ENCODE measurements around the gene FRMPD4.

The FRMPD4 gene

DNA sequence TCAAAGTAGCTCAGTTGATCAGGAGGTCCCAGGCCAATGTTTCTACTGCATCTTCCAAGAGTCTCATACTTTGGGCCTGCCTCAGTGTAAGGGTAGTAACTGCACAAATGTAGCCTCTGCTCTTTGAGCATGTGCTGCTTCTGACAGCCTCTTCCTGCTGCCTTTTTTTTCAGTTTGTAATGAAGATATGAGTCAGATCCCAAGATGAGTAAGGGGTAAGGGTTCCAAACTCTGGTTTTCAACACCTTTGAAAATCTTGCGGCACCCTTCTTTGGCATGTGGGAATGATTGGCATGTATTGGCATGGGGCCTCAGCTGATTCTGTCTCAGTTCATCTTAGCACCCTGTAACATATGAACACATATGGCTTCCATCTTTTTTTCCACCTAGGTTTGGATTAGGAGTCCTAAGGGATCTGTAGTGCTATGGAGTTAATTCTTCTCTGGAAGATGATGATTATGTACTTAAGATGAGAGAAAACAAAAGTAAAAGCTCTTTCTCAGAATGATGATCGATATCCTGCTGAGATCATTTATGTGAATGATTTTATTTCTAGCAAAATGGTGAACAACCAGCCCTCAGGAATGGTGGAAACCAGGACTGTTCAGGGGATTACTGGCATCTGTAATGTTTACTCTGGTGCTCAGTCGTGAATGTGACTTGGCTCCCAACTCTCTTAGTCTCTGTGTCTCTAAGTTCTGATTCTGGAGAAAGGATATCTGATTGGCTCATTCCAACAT lies 534.3 kb downstream of the FRMPD4 start:
- no peak for DNase-seq (ENCODE audit: low spot score)

DNA sequence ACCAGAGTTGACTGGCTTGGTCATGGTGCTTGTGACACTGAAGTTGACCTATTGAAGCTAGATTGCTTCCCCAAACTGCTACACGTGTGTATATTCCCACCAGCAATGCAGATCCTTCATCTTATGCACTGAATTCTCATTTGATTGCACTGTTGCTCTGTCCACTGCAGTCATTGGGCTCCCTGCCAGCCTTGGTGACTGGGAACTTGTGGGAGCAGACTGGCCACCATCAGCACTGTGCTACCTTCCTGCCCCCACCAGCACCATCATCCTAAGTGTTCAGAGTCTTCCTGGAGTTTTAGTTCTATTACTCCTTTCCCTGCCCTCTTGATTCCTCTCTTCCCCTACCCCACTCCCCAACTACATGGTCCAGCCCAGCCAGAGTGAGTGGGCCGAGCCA lies 535.2 kb downstream of the FRMPD4 start:
- DNase-seq (ENCODE audit: low spot score), result no peak

DNA sequence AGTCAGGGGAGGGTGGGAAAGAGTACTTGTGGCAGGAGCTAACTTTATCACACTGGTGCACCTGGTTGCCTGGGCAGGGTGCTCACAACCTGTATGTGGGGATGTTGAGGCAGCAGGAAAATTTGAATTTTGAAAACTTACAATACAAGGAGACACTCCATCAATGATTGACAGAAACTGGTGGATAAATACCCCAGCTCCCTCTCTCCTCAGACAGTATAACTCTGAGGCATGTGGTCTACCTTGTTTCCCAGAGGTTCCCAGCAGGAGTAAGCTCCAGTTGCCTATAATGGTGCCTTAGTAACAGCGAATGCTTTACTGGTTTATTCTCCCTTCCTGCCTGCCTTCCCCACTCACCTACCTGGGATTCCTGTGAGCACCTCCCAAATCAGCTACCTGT lies 541.2 kb downstream of the FRMPD4 start:
- no peak for DNase-seq (ENCODE audit: low spot score)

DNA sequence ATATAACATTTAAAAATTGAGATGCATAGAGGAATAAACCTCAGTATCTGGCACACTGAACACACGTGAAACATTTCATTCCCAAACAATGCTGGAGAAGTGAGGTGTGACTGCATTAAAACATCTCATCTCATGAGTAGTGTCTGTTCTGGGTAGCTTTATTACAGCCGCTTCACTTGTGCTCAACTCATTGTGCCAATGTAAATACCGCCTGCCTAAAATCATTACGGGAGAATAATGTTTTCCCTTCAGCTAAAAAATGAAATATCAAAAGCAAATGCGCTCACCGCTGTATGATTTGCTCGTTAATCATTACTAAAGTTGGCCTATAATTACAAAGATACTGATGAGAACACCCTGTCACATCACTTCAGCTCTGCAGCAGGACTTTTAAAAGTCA lies 542.8 kb downstream of the FRMPD4 start:
- DNase-seq (ENCODE audit: low spot score), result no peak

DNA sequence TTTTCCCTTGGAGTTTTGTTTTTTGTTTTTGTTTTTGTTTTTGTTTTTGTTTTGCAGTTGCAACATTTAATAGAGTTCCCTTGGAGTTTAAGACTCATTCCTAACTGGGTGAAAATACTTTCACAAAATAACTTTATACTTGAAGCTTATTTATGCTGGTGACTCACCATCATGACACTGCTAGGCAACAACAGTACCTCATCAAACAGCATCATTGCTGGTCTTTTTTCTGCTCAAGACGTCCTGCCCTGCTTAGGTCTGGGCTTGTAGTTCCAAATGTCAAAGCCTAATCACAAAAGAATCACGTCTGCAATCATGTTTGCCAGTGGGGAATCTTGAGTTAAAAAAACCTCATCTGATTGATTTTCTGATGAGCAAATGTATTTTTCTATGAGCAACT lies 547.3 kb downstream of the FRMPD4 start:
- DNase-seq (ENCODE audit: low spot score), result no peak

DNA sequence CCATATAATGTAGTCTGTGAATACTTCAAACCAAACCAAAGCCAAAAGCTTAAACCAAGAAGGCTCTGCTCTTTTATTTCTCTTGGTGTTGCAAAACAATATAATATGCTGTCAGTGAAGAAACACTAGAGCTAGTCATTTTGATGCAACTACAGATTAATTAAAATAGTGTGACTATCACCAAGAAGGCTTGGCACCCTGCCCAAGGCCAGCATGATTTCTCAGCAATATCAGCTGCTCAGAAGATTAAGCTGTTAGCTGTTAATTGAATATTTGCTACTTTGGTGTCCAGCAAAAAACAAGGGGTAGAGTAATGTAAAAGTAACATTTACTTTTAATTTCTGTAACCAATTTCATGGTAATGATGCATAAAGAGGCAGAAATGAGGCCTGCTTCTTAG lies 548.1 kb downstream of the FRMPD4 start:
- DNase-seq (ENCODE audit: low spot score), result no peak

DNA sequence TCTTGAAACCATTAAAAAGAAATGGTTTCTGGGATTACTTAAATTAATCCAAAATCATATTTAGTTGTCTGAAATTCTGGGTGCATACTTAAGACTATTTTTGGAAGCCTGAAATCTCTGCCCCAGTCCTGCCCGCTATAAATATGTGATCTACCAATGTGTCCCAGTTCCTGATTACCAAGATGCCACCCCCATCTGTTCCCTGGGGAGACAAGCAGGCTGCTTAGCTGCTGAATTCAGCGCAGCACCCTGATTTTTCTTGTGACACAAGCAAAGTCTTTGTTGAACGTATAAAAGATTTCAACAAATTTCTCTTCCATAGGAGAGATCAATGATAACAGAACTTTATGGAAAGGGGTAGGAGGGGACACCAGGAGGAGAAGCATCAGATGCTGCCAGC lies 552.4 kb downstream of the FRMPD4 start:
- DNase-seq (ENCODE audit: low spot score), result no peak

DNA sequence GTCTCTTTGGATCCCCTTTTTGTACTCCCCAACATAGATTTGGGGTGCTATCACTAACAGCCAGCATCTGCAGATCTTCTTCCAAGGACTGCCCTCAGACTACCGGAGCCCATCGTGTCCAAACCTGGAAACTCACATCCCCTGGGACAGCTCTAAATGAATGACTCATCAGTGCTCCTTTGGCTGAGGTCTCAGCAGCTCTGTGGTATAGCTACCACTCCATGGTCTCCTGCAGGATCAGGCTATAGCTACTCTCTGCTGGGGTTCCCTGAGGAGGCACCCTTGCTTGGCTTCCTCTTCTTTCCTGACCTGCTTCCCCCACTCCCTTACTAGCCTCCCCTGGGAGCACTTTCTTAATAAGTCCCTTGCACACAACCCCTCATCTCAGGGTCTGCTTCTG lies 555.5 kb downstream of the FRMPD4 start:
- no peak for DNase-seq (ENCODE audit: low spot score)

DNA sequence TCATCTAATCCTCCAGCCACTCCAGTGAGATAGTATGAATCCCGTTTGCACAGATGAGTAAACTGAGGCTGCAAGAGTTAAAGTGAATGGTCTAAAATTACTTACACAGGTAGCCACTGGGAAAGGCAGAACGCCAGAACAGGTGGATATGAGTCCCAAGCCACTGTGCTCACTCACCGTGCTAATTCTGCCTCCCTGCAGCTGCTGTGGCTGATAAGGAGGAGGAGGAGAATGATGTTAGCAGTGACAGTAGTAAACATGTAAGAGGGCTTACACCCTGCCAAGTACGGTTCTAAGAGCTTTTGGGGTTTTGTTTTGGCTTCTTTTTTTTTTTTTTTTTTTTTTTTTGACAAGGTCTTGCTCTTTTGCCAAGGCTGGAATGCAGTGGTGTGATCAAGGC lies 562.5 kb downstream of the FRMPD4 start:
- DNase-seq (ENCODE audit: low spot score), result no peak

DNA sequence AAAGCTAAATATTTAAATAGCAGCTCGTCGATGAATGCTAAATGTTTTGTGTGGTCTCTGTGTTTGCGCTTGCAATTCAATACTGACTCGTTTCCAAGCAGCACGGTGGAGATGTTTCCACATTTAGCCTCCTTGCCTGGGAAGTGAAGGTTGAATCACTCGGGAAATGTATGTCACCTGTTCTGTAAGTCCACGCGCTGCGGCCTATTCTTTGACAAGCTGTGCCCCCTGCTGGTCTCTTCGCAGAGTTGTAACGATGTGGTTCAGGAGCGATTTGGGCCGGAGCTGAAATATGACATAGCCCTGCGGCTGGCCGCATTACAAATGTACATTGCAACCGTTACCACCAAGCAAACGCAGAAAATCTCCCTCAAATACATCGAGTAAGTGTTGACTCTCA lies 563.4 kb downstream of the FRMPD4 start:
- no peak for DNase-seq (ENCODE audit: low spot score)

DNA sequence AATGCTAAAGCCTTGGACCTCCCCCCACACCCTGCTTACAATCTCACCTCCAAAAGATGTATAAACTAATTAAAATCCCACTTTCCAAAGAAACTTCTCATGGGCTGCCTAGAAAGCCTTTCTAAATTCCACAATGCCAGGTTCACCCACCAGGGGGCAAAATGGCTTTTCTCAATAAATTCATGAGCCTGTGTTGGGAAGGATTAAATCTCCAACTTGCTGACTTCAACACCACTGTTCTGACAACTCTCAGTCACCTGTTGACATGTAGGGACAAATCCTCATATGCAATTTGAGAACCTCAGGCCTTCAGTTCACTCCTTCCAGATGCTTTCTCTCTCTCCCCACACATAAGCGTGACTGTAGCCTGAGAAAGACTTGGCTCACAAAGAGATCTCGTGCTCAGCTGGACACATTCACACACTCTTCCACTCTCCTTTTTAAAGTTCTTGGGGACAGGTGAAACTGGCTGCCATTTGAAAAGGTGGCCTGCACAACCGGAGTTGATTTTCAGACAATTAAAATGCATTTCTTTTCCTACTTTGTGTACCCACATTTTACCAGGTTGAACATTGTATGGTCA lies 564.3 kb downstream of the FRMPD4 start:
- DNase-seq (ENCODE audit: low spot score), result no peak

DNA sequence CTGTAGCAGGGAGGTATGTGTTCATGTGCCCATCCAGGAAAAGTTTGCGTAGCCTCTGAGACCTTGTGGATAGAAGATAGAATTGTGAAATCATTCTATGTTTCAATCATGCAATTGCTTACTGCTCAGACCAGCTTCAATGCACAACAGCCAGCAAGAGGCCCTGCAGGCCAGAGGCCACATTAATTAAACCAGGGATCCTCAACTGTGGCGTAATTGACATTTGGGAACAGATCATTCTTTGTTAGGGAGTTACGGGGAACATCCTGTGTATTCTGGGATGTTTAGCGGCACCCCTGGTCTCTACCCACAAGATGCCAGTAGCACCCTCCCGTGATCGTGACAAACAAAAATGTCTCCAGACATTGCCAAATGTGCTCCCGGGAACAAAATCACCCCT lies 566.4 kb downstream of the FRMPD4 start:
- no peak for DNase-seq (ENCODE audit: low spot score)

DNA sequence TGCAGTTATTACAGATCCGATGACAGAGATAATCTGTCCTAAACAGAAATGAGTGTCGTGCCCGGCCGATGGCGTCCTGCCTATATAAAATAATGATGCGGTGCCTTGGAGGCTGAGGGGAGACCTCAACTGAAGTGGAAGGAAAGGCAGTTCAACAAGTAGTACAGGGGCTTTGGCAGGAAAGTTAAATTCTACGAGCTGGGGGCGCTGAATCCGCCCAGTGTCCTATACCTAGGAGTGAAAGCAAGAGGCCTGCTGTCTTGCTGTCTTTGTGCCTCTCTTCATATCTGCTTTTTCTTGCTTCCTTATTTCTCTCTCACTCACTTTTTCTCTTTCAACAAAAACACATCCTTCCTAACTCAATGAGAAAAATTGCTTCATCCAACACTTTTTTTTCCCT lies 570.8 kb downstream of the FRMPD4 start:
- no peak for DNase-seq (ENCODE audit: low spot score)

DNA sequence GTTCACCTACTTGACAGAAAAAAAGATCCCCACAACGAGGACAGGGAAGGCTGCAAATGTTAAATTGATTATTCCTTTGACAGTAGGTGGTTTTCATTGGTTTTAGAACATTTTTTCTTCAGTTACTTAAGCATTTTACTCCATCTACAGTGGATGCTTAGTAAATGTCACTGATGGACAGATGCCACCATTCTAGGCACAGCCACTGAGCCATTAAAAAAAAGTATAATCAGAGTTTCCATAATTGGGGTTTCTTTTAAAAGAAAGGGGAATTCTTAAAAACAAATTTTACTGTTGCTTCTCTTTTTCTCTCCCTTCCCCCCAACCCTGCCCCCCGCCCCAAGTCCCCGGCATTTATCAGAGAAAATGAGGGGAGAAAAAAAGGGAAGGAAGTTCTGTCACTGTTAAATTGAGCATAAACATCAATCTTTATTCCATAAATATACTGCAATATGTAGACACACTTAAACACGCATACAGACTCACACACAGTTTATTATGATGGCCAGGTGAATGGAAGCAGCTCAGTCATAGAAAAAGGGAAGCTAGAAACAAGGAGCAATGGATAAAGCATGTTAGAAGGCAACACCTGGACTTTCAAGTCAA lies 573.3 kb downstream of the FRMPD4 start:
- DNase-seq (ENCODE audit: low spot score), result no peak

DNA sequence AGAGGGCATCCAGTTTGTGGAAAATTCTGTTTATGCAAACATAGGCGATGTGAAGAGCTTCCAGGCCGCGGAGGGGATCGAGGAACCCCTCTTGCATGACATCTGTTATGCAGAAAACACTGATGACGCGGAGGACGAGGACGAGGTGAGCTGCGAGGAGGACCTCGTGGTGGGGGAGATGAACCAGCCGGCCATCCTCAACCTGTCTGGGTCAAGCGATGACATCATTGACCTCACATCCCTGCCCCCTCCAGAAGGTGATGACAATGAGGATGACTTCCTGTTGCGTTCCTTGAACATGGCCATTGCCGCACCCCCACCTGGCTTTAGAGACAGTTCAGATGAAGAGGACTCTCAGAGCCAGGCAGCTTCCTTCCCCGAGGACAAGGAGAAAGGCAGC lies 578.3 kb downstream of the FRMPD4 start:
- no peak for DNase-seq (ENCODE audit: low spot score)

DNA sequence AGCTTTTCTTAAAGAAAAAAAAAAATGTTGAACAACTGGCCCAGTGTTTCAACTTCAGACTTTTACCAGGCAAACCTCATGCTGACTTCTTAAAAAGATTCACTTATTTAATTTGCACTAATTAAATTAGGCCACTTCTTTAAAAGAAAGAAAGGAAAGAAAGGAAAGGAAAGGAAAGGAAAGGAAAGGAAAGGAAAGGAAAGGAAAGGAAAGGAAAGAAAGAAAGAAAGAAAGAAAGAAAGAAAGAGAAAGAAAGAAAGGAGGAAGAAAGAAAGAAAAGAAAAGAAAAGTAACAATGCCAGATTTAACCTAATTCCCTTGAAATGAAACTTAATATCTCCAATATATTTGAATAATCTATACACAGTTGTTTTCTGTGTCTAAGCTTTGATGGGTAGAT lies 581.6 kb downstream of the FRMPD4 start:
- no peak for DNase-seq (ENCODE audit: low spot score)

DNA sequence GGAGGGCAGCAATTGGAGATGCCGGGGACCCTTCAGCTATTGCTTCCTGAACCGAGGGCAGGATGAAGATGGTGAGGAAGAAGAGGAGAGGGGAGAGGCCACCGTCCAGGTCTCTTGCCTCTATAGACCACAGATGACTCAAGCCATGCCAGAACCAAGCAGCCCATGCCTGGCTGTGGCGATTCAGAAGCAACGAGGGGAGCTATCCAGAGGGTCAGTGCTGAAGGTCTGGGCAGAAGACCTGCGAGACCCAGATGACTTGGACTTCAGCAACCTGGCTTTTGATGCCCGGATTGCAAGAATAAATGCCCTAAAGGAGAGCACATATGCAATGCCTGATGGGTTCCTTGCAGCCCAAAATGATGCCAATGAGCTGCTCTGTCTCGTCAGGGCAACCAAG lies 582.8 kb downstream of the FRMPD4 start:
- no peak for DNase-seq (ENCODE audit: low spot score)

DNA sequence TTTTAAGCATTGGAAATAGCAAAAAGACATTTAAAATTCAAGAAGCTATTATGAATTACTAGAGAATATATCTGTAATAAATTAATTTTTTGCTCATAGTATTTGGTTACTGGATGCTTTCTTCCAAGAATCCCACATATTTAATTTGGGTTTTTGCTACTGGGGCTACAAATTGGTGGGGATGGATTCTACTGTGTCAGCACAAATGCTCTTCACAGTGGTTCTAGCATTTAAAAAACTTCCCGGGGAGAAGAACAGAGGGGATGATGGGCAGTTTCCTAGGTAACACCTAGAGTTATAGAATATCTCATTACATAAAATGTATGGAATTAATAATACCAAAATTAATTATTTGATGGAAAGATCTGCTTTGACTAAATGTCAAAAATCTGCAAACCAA lies 584.0 kb downstream of the FRMPD4 start:
- no peak for DNase-seq (ENCODE audit: low spot score)

DNA sequence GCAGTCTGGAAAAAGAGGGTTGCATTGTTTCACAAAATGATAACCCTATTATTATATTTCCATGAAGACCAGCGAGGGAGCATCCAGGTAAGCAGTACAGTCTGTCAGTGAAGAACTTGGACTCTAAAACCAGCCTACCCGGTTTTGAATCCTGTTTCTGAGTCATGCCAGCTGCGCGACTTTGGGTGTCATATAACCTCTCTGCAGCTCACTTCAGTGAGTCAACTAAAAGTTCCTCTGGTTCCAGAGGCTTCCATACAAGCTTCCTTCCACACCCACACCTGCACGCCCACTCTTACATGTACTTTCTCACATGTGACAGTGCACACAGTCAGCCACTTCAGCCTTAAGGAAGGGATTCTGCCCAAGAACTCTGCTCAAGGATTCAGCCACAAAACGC lies 603.1 kb downstream of the FRMPD4 start:
- DNase-seq (ENCODE audit: low spot score), result no peak

DNA sequence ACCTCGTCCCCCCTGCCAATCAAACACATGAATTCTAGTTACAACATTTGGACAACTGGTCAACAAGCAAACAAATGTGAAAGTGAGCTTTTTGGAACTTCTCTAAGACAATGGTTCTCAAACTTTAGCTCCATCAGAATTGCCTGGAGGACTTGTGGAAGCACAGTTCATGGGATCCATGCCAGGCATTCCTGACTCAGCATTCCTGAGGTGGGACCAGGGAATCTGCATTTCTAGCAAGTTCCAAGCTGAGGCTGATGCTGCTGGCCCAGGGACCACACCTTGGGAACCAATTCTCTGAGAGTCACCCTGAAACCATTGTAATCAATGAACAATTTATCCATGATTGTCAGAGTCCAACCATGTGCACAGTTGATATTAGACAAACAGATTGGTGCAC lies 609.2 kb downstream of the FRMPD4 start:
- no peak for DNase-seq (ENCODE audit: low spot score)

DNA sequence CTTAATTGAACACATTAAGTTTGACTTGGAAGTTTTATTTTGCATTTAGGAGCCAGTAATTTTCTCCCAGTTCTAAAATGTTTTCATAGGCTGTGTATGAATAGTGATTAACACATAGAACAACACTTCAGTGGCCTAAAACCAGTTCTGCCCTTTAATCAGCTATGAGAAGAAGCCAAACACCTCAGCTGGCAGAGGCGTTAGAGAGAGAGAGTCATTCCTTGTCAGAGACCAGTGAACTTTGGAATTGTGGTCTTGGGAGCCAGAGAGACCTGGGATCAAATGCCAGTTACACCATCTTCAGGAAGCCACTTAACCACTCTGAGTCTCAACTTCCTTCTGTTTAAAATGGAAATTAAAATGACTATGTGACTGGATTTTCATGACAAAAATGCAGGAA lies 613.6 kb downstream of the FRMPD4 start:
- DNase-seq (ENCODE audit: low spot score), result no peak

DNA sequence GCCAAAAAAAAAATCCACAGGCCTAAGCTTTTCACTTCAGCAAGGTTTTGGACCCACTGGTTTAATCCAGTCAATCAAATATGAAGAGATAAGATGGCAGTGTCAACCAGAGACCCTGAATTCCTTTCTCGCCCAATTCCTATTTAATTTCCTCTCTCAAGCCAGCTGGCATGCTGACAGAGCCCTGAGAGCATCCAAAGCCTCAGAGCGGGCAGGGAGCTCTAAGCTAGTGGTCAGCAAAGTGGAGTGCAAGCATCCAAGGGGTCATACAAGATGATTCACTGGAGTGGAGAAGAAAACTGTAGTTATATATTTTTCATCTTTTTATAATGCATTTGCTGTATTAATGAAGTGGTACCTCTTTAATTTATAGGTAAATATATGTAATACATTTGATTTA lies 615.1 kb downstream of the FRMPD4 start:
- no peak for DNase-seq (ENCODE audit: low spot score)

DNA sequence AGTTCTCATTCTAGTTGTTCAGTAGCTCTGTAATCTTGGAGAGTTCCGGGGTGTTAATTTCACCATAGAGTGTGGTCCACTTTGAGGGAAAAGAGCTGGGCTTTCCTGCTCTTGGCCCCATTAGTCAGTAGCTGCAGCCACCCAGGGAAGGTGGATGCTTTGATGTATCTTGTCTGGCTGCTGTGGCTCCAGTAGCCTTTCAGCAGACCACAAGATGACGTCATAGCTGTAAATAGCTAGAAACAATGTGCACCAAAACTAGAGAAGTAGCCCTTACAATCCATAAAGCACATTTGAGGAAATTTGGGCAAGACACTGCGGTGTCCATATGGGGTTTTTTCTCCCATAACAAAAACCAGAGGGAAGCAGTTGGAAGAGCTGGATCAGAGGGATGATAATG lies 620.0 kb downstream of the FRMPD4 start:
- no peak for DNase-seq (ENCODE audit: low spot score)

DNA sequence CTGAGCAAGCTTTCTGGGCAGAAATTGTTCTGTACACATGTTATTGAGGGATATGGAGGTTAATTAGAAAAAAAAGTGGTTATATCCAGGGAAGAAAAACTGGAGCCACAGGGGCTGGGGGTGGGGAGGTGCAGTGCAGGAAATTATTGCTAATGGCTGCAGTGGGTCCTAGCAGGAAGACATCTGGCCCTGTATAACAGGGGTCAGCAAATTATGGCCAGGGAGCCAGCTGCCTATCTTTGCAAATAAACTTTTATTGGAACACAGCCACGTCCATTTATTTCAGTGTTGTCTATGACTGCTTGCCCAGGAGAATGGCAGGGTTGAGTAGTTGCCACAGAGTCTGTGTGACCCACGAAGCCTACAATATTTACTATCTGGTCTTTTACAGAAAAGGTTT lies 629.6 kb downstream of the FRMPD4 start:
- no peak for DNase-seq (ENCODE audit: low spot score)

All from CD4-positive, alpha-beta T cell treated with Interleukin-15 for 4 hours (primary cell).